OCI-M1 (cell line): ENCODE data around the gene SNAI3.
A peak's percentile ranks its signal among the peaks of the same experiment; 100 is the strongest.

ENCODE experiments used
- DNase-seq: peaks from one replicate; lab custom pipeline; 2025; lab: John Stamatoyannopoulos, UW

SNAI3 gene

GRCh38 chr16:88691924-88692560 lies 5.7 kb upstream of the SNAI3 start:
- DNase-seq = peak; percentile 89

- DNase-seq = no peak
Observed at GRCh38 chr16:88691129-88691813, 5.0 kb upstream of the SNAI3 start.

DNA sequence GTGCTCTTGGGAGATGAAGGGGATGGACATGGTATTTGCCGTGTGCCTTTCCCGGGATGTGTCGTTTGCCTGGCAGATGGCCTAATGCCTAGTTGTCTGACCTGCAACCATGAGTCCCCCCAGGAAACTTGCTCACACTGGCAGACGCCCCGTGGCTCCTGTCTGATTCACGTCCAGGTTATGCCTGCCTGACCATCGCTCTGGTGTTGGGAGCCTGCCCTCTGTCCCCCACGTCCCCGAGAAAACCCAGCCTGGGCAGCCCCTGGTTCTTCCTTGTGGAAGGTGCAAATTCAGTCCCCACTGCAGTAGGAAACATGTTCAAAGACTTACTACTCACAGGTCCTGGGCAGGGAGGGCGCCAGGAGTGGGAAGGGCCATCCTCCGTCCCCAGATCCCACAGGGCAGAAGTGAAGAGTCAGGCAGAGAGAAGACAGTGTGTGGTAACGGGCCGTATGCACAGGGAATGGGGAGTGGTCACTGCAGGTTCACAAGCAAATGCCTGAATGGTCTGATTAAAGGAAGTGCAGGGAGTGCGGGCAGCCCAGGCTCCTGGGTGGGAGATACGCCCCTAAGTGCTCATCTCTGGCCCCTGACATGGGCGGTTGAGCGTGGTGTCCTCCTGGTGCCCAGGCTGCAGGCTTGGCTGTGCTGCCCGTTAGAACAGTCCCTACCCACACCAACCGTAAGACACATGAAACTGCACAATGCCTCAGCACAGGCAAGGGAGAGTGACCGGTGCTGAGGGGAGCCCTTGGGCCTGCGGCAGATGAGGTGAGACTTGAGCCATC lies 4.2 kb upstream of the SNAI3 start:
- DNase-seq = no peak

GRCh38 chr16:88688013-88688778 lies 1.9 kb upstream of the SNAI3 start:
- peak; percentile 84 for DNase-seq

DNA sequence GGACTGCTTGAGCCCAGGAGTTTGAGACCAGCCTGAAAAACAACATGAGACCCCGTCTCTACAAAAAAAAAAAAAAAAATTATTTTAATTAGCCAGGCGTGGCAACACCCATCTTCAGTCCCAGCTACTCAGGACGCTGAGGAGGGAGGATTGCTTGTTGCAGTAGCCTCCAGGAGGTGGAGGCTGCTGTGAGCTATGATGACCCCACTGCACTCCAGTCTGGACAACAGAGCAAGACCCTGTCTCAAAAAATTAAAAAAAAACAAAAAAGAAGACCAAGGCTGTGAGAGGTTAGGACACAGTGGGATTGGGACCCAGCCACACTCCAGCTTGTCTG lies 1.3 kb upstream of the SNAI3 start:
- DNase-seq = no peak

DNA sequence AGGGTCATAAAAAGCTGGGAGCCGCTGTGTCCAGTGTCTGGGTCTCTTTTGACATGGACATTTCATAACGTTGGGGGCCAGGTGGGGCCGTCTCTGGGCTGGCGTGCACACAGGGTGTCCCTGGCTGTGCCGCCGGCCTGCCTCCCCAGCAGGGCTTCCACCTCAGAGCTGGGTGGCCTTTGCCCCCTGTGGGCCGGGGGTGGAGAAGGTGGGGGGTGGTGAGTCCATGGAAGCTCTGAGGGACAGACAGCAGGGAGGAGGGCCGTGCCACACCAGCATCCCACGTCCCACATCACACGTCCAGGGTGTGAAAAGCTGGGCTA lies 908 bp upstream of the SNAI3 start:
- no peak for DNase-seq

GRCh38 chr16:88686062-88686438 lies 257 bp downstream of the SNAI3 start:
- DNase-seq = no peak

DNA sequence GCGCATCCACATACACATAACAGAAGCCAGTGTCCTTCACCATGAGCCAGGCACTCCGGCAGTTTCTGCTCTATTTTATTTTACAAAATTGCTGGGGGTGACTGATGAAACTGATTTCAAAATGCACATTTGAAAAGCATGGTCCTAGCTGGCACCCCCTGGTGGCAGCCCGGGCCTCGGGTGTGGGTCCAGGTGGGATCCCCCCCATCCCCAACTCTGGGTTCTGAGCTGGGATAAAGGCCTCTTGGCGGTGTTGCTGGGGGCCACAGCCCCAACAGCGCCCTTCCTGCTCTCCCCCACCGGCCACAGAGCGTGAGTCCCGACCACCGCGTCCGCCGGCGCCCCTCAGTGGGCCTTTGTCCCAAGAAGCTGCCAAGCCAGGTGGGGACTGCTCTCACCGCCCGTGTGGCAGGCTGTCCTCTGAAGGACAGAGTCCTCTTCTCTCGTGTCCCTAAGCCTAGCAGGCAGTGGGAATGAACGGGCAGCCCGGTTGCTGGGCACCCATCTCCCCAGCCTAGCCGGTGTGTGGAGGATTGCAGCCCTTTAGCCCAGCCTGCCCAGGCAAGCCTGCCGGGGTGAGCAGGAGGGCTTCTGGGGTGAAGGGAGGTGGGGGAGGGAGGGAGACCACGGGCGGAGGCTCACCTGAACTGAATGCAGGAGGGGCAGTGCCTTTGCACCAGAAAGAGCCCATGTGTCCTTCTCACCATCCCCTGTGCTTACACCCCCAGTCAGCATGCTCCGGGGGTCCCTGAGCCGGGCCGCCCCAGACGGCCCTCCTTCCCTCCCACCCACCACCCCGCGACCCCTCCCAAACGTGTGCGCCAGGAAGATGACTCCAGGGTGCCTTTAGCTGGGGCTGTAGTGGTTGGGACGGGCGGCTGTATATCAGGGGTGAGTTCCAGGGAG lies 898 bp downstream of the SNAI3 start:
- peak; percentile 22 for DNase-seq

DNA sequence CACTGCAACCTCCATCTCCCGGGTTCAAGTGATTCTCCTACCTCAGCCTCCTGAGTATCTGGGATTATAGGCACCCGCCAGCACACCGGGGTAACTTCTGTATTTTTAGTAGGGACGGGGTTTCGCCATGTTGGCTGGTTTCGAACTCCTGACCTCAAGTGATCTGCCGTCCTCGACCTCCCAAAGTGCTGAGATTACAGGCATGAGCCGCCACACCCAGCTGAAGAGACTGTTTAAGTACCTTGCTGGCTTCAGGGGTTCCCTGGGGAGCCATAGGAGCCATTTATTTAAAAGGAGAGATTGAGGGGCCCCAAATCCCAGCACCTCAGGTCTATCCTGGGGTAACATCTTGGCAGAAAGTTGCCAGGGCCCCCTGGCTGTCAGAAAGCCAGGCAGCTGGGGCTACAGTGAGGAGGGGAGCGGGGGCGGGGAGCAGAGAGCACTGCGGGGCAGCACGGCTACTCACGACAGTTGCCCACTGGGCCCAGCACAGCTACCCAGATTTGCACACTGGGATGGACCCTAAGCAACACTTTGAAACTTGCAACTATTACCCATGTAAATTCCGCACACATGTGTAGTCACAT lies 1.6 kb downstream of the SNAI3 start:
- DNase-seq = no peak

DNA sequence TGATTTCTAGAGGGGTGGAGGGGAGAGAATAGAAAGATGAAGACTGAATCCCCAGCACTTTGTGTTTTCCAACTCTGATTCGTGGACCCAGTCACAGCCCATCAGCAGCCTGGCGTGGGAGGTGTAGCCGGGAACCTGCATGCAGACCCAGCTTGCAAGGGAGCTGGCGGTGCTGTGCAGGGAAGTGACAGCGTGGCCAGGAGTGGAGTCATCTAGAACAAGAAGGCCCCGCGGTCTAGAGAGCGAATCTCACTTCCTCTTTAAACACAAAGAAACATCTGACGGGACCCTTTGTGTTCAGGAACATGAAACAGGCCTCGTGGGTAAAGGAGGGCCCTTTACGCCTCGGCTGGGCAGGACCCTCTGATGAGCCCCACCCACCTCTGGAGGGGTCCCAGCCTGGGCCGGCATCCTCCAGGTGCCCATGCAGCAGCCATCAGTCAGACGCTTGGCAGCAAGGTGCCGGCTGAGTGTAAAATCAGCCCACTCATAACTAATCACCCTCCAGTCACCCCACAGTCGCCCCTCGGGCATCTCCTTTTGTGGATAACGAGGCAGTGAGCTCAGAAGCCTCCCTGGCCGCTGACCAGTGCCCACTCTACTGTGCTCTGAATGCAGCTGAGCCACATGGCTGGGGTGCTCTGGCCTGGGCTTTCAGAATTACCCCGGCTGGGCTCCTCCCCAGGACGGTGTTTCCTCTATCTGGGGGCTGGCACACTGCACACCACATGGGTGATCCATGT lies 4.4 kb downstream of the SNAI3 start:
- peak; percentile 39 for DNase-seq

DNA sequence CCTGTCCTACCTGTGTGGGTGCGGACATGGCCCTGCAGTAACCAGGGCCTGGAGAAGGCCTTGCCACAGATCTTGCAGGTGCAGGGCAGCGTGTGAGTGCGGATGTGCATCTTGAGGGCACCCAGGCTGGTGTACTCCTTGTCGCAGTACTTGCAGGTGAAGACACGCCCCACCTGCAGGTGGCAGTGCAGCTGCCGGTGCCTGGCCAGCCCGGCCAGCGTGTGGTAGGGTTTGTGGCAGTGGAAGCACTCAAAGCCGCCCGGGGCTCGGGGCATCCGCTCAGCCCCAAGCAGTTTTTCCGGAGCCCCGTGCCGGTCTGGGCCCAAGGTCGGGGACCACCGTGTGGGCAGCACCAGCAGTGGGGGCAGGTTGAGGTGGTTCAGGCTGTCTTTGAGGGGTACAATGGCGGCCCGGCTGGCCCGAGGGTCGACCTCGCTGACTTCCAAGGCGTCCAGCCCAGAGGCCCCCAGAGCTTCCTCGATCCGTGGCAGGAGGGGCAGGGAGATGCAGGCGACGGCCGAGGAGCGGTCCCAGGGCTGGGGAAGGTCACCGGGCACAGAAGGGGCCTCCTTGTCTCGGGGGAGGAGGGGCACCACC lies 5.1 kb downstream of the SNAI3 start:
- DNase-seq = peak; percentile 21

- DNase-seq = no peak
Observed at GRCh38 chr16:88680554-88681083, 5.7 kb downstream of the SNAI3 start.

DNA sequence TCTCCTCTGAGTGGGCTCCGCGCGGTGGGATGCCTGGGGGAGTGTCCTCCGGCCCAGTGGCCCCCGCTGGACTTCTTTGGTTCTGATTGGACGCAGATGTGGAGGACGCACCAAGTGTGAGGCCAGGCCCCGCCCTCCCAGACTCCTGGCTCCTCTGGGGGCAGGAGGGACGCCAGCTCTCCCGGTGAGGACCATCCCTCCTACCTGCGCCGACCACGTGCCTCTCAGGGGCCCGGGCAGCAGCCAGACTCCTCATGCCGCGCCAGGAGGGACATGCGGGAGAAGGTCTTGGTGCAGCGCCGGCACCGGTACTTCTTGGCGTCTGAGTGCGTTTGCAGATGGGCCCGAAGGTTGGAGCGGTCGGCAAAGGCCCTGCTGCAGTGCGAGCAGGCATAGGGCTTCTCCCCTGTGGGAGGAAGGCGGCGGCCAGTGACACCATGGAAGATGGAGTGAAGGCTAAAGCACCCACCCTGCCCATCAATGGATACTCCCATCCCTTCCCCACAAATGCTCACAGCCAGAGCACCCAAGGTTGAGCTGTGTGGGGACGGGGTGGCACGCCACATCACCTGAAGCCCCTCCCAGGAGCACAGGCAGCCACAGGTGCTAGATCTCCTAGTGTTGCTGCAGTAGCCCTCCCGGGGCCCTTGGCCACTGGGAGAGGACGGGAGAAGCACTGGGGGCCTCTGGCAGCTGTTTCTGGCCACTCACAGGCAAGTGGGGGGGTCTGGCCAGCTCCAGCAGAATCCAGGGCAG lies 7.9 kb downstream of the SNAI3 start:
- DNase-seq = no peak

DNA sequence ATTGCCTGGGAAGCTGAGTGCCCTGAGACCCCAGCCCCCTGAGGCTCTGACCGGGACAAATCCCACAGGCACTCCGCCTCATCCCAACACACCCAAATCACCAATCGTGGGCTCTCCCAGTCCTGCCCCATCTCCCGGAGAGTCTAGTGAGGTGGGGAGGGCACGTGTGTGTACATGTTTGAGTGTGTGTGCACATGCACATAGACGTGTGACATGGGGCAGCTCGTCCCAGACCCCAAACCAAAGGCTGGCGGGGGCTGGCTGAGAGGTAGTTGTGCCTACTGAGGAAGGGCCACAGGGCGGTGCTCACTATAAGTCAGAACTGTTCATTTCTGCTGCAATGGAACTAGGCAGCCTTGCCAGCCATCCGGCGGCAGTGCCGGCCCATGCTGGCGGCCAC lies 8.6 kb downstream of the SNAI3 start:
- DNase-seq = no peak

GRCh38 chr16:88676502-88677242 lies 9.6 kb downstream of the SNAI3 start:
- no peak for DNase-seq

DNA sequence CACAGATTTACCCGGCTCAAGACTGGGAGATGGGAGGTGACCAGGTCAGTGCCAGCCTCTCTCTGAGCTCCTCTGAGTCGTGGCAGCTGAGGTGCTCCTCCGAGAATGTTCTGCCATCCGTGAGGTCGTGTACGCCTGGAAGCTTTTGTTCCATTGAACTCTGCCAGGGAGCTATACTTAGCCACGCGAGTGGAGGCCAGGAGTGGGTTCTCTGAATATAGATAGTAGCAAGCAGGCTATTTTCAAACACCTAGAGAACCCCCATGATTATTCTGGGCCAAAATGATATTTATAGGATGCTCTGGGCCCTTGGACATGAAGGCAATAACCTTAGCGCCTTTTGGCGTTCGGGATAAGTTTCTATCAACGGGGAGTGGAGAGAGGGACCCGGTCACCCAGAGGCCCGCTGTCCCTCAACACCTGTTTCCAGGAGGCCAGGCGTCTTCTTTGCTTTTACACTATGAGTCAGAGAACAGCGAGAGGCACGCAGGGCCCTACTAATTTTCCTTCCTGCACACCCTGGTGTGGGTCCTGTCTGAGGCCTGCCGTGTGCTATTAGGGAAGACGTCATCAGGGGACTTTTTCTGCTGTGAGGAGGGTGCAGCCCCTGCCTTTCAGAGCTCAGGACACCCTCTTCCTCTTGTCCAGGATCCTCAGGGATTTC lies 12.5 kb downstream of the SNAI3 start:
- no peak for DNase-seq

- peak; percentile 11 for DNase-seq
Observed at GRCh38 chr16:88672776-88673175, 13.5 kb downstream of the SNAI3 start.

DNA sequence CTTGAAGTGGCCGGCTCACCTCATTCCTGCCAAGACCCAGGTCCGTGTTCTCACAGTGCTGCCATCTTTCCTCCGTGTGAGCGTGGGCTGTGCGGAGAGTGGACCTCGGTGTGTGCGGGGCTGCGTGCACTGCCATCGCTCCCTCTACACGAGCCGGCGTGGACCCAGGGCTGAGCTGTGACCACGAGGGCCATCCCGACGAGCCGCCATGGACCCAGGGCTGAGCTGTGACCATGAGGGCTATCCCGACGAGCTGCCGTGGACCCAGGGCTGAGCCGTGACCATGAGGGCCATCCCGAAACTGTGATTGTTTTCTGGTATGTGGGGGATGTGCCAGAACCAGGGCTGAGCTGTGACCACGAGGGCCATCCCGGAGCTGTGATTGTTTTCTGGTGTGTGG lies 14.5 kb downstream of the SNAI3 start:
- no peak for DNase-seq
